DND-41 (cell line): Measurements from ENCODE around the gene RNPEPL1.

Source experiments
- CTCF ChIP-seq: IDR thresholded peaks from 2 replicates; pipeline ENCODE4 v1.5.1; 2012; ENCODE audit warnings: borderline replicate concordance, low read length, moderate library complexity, mild to moderate bottlenecking; ENCODE audit not compliant: poor library complexity, severe bottlenecking; ENCODE audit errors: extremely low read depth
- EZH2 ChIP-seq: IDR thresholded peaks from 3 replicates; pipeline ENCODE4 v1.6.1; 2012; ENCODE audit warnings: borderline replicate concordance, low read depth, mild to moderate bottlenecking, moderate library complexity, low read length, inconsistent platforms; ENCODE audit not compliant: severe bottlenecking

- TF ChIP-seq CTCF = no peak
- no peak for TF ChIP-seq EZH2
These were observed 52.0 kb downstream of the RNPEPL1 start for GRCh38 chr2:240620149-240620731.
